GM12878 (cell line): ENCODE data around the gene EHBP1L1. TPM values are rescaled to one million over a fixed set of nuclear protein-coding genes. Genes with fewer than 3 reads are reported as not detected.
A peak's percentile ranks its signal among the peaks of the same experiment; 100 is the strongest.

ENCODE experiments used
- ATAC-seq: fragments of 200-7000 bp; cut with Tn5 transposase; 3 replicates; pipeline ENCODE4 v1.9.1; 2020; ENCODE audit warnings: mild to moderate bottlenecking, moderate library complexity
- BruUV-seq: library from RNA; stranded (reverse); fragments of 400-500 nt; replicated peaks from 2 replicates; lab custom pipeline; 2021; lab: Mats Ljungman, UMichigan
- CTCF ChIA-PET: fragments of 300-600 bp; sonication (Branson Sonifier 250); formaldehyde crosslinking; extraction: SDS; loops from one replicate; lab custom pipeline; 2021; ENCODE audit warnings: inconsistent platforms; lab: Yijun Ruan, JAX
- POLR2A ChIA-PET: fragments of 350-600 bp; formaldehyde crosslinking; extraction: SDS; loops from one replicate; lab custom pipeline; 2021; ENCODE audit warnings: inconsistent platforms; lab: Charles Lee
- RAD21 ChIA-PET: fragments of 300-600 bp; sonication (Branson Sonifier 250); formaldehyde crosslinking; loops from one replicate; lab custom pipeline; 2023; ENCODE audit warnings: antibody characterized with exemption; ENCODE audit not compliant: unreplicated experiment; lab: Charles Lee
- SMC1A ChIA-PET: fragments of 300-600 bp; sonication (Branson Sonifier 250); formaldehyde crosslinking; loops from one replicate; lab custom pipeline; 2023; ENCODE audit not compliant: unreplicated experiment, uncharacterized antibody; lab: Charles Lee
- DNase-seq: peaks from one replicate; pipeline ENCODE4 v3.0.0-alpha.2; 2011; ENCODE audit warnings: low read depth, low spot score
- FAIRE-seq: peaks from 3 replicates; lab custom pipeline; 2011; peaks lifted over from hg19 to GRCh38; lab: Jason Lieb, UNC
- H2AFZ ChIP-seq: 2 replicates; pipeline ENCODE4 v1.6.0; 2011; ENCODE audit warnings: low read depth, low read length, control low read depth; ENCODE audit not compliant: control insufficient read depth
- H3K27ac ChIP-seq: 2 replicates; pipeline ENCODE4 v1.5.1; 2011; ENCODE audit warnings: control low read depth; ENCODE audit not compliant: control insufficient read depth, insufficient read depth
- H3K27me3 ChIP-seq, 2 experiments: replicated peaks in 1 of 2; 2 replicates each; pipeline versions ENCODE4 v1.6.0 to v1.6.1; 2011; ENCODE audit warnings: low read length in 1 of 2; ENCODE audit not compliant: control insufficient read depth in 2 of 2, insufficient read depth in 2 of 2
- H3K36me3 ChIP-seq, 2 experiments: 2 replicates each; pipeline ENCODE4 v1.5.1; 2011; ENCODE audit warnings: low read length in 1 of 2; ENCODE audit not compliant: control insufficient read depth in 2 of 2, insufficient read depth in 2 of 2
- H3K4me1 ChIP-seq: 2 replicates; pipeline ENCODE4 v1.6.1; 2011; ENCODE audit warnings: mild to moderate bottlenecking, low read length, moderate library complexity, mixed read lengths; ENCODE audit not compliant: control insufficient read depth, insufficient read depth
- H3K4me2 ChIP-seq: 2 replicates; pipeline ENCODE4 v1.6.0; 2011; ENCODE audit warnings: control low read depth; ENCODE audit not compliant: control insufficient read depth, insufficient read depth
- H3K4me3 ChIP-seq: fragments of 200-600 bp; sonication (generic); 2 replicates; pipeline ENCODE4 v1.5.1; 2016
- H3K79me2 ChIP-seq: 2 replicates; pipeline ENCODE4 v1.6.0; 2011; ENCODE audit warnings: low read length; ENCODE audit not compliant: control insufficient read depth, insufficient read depth
- H3K9ac ChIP-seq: 2 replicates; pipeline ENCODE4 v1.8.0; 2011; ENCODE audit warnings: low read length, control low read depth, mixed read lengths; ENCODE audit not compliant: control insufficient read depth, insufficient read depth
- H3K9me3 ChIP-seq: replicated peaks from 3 replicates; pipeline ENCODE4 v1.5.1; 2011; ENCODE audit warnings: mild to moderate bottlenecking, low read length; ENCODE audit not compliant: control insufficient read depth, insufficient read depth
- H4K20me1 ChIP-seq: 2 replicates; pipeline ENCODE4 v1.6.0; 2011; ENCODE audit not compliant: control insufficient read depth, insufficient read depth
- CHD1 ChIP-seq: IDR thresholded peaks from 2 replicates; pipeline ENCODE4 v1.6.1; 2012; ENCODE audit warnings: low read depth, low read length, improper control_type of control experiment
- HDAC2 ChIP-seq: fragments of 200-600 bp; sonication (generic); IDR thresholded peaks from 2 replicates; pipeline ENCODE4 v1.6.1; 2017
- IKZF1 ChIP-seq: fragments of 450-650 bp; conservative IDR thresholded peaks from 2 replicates; pipeline ENCODE4 v1.6.1; 2017; ENCODE audit warnings: antibody characterized with exemption, mild to moderate bottlenecking
- MLLT1 ChIP-seq: fragments of 450-650 bp; IDR thresholded peaks from 2 replicates; pipeline ENCODE4 v1.6.1; 2016; ENCODE audit warnings: mild to moderate bottlenecking
- MXI1 ChIP-seq: fragments of 150-350 bp; IDR thresholded peaks from 2 replicates; pipeline ENCODE4 v1.6.1; 2011; ENCODE audit warnings: low read depth, mild to moderate bottlenecking, inconsistent platforms, low read length, improper control_type of control experiment
- NFXL1 ChIP-seq: fragments of 450-650 bp; IDR thresholded peaks from 2 replicates; pipeline ENCODE4 v1.6.1; 2017; ENCODE audit warnings: antibody characterized with exemption, mild to moderate bottlenecking, borderline replicate concordance
- NFYB ChIP-seq: IDR thresholded peaks from 2 replicates; pipeline ENCODE4 v1.6.1; 2011; ENCODE audit warnings: low read depth, mild to moderate bottlenecking, low read length, improper control_type of control experiment, moderate library complexity; ENCODE audit not compliant: insufficient read depth
- NR2F1 ChIP-seq: fragments of 450-650 bp; conservative IDR thresholded peaks from 2 replicates; pipeline ENCODE4 v1.6.1; 2017; ENCODE audit warnings: mild to moderate bottlenecking
- PKNOX1 ChIP-seq: fragments of 450-650 bp; IDR thresholded peaks from 2 replicates; pipeline ENCODE4 v1.6.1; 2016; ENCODE audit warnings: mild to moderate bottlenecking
- PML ChIP-seq: IDR thresholded peaks from 2 replicates; pipeline ENCODE4 v1.6.1; 2012; ENCODE audit warnings: low read length, inconsistent platforms
- RELB ChIP-seq: fragments of 450-650 bp; IDR thresholded peaks from 2 replicates; pipeline ENCODE4 v1.6.1; 2017; ENCODE audit warnings: low read depth, mild to moderate bottlenecking, moderate library complexity
- SIN3A ChIP-seq: IDR thresholded peaks from 2 replicates; pipeline ENCODE4 v1.6.1; 2012; ENCODE audit warnings: low read depth, low read length, improper control_type of control experiment
- SIX5 ChIP-seq: IDR thresholded peaks from 2 replicates; pipeline ENCODE4 v1.6.1; 2011; ENCODE audit warnings: mild to moderate bottlenecking, low read depth, low read length, moderate library complexity; ENCODE audit not compliant: severe bottlenecking
- SMC3 ChIP-seq: IDR thresholded peaks from 2 replicates; pipeline ENCODE4 v1.6.1; 2011; ENCODE audit warnings: low read length, improper control_type of control experiment, borderline replicate concordance
- STAT3 ChIP-seq: IDR thresholded peaks from 2 replicates; pipeline ENCODE4 v1.6.1; 2011; ENCODE audit warnings: low read depth, low read length, improper control_type of control experiment
- ZNF217 ChIP-seq: fragments of 450-650 bp; IDR thresholded peaks from 2 replicates; pipeline ENCODE4 v1.6.1; 2017; ENCODE audit warnings: antibody characterized with exemption, mild to moderate bottlenecking
- WGBS: methylation state at CpG from one replicate; pipeline ENCODE4 v1.1.6; 2016; ENCODE audit warnings: low lambda C conversion rate; ENCODE audit not compliant: insufficient replicate concordance, insufficient coverage; ENCODE audit errors: missing lambda C conversion rate; 5-methylcytosine and 5-hydroxymethylcytosine counted together
- in situ Hi-C: fragments of 300-500 bp; cut with MboI; formaldehyde crosslinking; loops from 9 replicates; pipeline ENCODE4 v1.14.3; 2018; ENCODE audit warnings: mixed read lengths
- intact Hi-C: fragments of 100-400 bp; cut with micrococcal nuclease; formaldehyde crosslinking; loops from one replicate; pipeline ENCODE4 v1.14.2; 2022; ENCODE audit not compliant: unreplicated experiment
- polyA plus RNA-seq, 11 experiments: library from polyadenylated mRNA; depleted of rRNA in 4 of 11; unstranded in 6 of 11; stranded (reverse) in 5 of 11; fragments of >200 nt; fragmentation: Nextera tagmentation in 4 of 11; fragmentation: Illumina TruSeq in 1 of 11; extraction: Ambion mirVana in 4 of 11; extraction: Trizol in 1 of 11; gene quantifications; 1 replicate in 1 of 11; 2 replicates in 10 of 11; pipeline versions ENCODE4 v1.2.1 to v1.2.3, GENCODE V29; 2011 to 2016; ENCODE audit warnings: inconsistent platforms in 2 of 11, missing spikeins in 2 of 11, low read depth in 1 of 11
- total RNA-seq, 4 experiments: library from RNA; depleted of rRNA in 3 of 4; stranded (reverse); fragments of >200 nt in 3 of 4; fragmentation: Illumina TruSeq in 1 of 4; extraction: Trizol in 1 of 4; gene quantifications; 2 replicates each; pipeline versions ENCODE4 v1.2.1 to v1.2.3, GENCODE V29; 2013 to 2021

Gene EHBP1L1
- total and polyA plus RNA-seq, 10 of the 15 experiments (the other 5 are each of a cell fraction or from before 2014, with no cell fraction given), result 0.06 to 99.4 (median 32.7) TPM

GRCh38 chr11:65572356-65573051 lies 3.3 kb upstream of the EHBP1L1 start, which contains the start of gene FAM89B (continued):
- TF ChIP-seq HDAC2 (no peak), NFYB (no peak), IKZF1 (peak; percentile 64; the same call in 1 of the 2 replicates), PKNOX1 (no peak), NR2F1 (peak; percentile 34; the same call in 1 of the 2 replicates), NFXL1 (no peak)
- TF ChIP-seq, all 136 proteins: peak for 24

- in situ Hi-C loops, result no loop called here
- Histone ChIP-seq H3K9me3 (no peaks in the 10 kb centered on the region), H3K9ac (peak overlapping the region; percentile 64), H3K27me3 (no peaks in the 10 kb centered on the region), H3K4me1 (peaks cover 38% of the 10 kb centered on the region), H2AFZ (no peak overlapping the region), H3K4me3 (peak overlapping the region; percentile 69), H3K4me2 (peak overlapping the region; percentile 94), H4K20me1 (no peaks in the 10 kb centered on the region; the same call in 1 of the 2 replicates), H3K36me3 (no peaks in the 10 kb centered on the region; a peak in 1 of 4 replicates), H3K27ac (peak overlapping the region; percentile 43; the same call in 1 of the 2 replicates), H3K79me2 (peaks cover 78% of the 10 kb centered on the region)
- FAIRE-seq, result no peak
- CTCF ChIA-PET, result interaction anchor here (1.3 to 5.5 kb wide), 8 partner anchors 14 to 190 kb away, joined by 3 to 89 read pairs (median 16); partner anchors contain the start of genes PCNX3 and SIPA1
- RAD21 ChIA-PET, result interaction anchor here (1.2 to 6.1 kb wide), 8 partner anchors 15 to 65 kb away, joined by 5 to 58 read pairs (median 10); partner anchors contain the start of genes MAP3K11 and PCNX3
- 2% methylated on average over 22 of the region's 22 CpGs for WGBS
- DNase-seq, result no peak
- SMC1A ChIA-PET, result interaction anchor here (1.1 to 4.8 kb wide), 8 partner anchors 13 to 43 kb away, joined by 3 to 48 read pairs (median 7); partner anchors contain the start of gene KCNK7
- ATAC-seq, result no peak
- POLR2A ChIA-PET, result interaction anchor here (0.6 to 4.7 kb wide), 7 partner anchors 15 to 84 kb away, joined by 3 to 66 read pairs (median 10); partner anchors contain the start of genes PCNX3 and SIPA1
- BruUV-seq, result no TSS peak
- intact Hi-C loops, result loop anchor here (1.0 to 5.0 kb wide), 4 partner anchors 15 to 156 kb away; partner anchors contain the start of gene PCNX3
- TF ChIP-seq ZNF217 (no peak), RELB (no peak), MXI1 (no peak), STAT3 (no peak), SMC3 (no peak), CHD1 (no peak), PML (no peak), SIN3A (no peak), SIX5 (no peak), MLLT1 (no peak)
Observed at GRCh38 chr11:65573391-65574079, 2.3 kb upstream of the EHBP1L1 start.
